Prostate gland (tissue), 2 donors: ENCODE results near the gene BCAS3. TPM values are rescaled to one million over a fixed set of nuclear protein-coding genes. Genes with fewer than 3 reads are reported as not detected.

Experiments
- DNase-seq: peaks from one replicate; pipeline ENCODE4 v3.0.0-alpha.2; 2019; ENCODE audit warnings: low spot score
- H3K27ac ChIP-seq, 2 donors: fragments of 200-600 bp; sonication (generic); 2 replicates each; pipeline ENCODE4 v1.5.1; 2017 to 2019
- H3K27me3 ChIP-seq: fragments of 200-600 bp; sonication (generic); replicated peaks from 2 replicates; pipeline ENCODE4 v1.5.1; 2019; ENCODE audit not compliant: insufficient read depth
- H3K36me3 ChIP-seq, 2 donors: fragments of 200-600 bp; sonication (generic); 1 replicate in 1 of 2; 2 replicates in 1 of 2; pipeline versions ENCODE4 v1.5.1 to v1.8.1; 2017 to 2019
- H3K4me1 ChIP-seq: fragments of 200-600 bp; sonication (generic); replicated peaks from 2 replicates; pipeline ENCODE4 v1.5.1; 2019
- H3K4me3 ChIP-seq, 2 donors: fragments of 200-600 bp; sonication (generic); 2 replicates each; pipeline ENCODE4 v1.5.1; 2017 to 2019
- H3K9me3 ChIP-seq: fragments of 200-600 bp; sonication (generic); 2 replicates; pipeline ENCODE4 v1.5.1; 2017
- POLR2A ChIP-seq: fragments of 450-650 bp; IDR thresholded peaks from one replicate; pipeline ENCODE4 v1.6.1; 2016; ENCODE audit warnings: antibody characterized with exemption, mild to moderate bottlenecking
- POLR2AphosphoS5 ChIP-seq: sonication (generic); formaldehyde crosslinking; IDR thresholded peaks from one replicate; pipeline ENCODE4 v1.6.1; 2017; ENCODE audit warnings: antibody characterized with exemption
- WGBS: methylation state at CpG from one replicate; pipeline ENCODE4 v1.1.5; 2018; 5-methylcytosine and 5-hydroxymethylcytosine counted together
- intact Hi-C: fragments of 100-400 bp; cut with DNase I; formaldehyde crosslinking; loops from one replicate; pipeline ENCODE4 v1.14.2; 2022
- total RNA-seq, 2 donors: library from RNA; depleted of rRNA; stranded (reverse); fragments of >200 nt; gene quantifications; one replicate each; pipeline ENCODE4 v1.1.0, GENCODE V29; 2016
- TF ChIP-seq, protein P1 (sequence below), 4 experiments: fragments of 200-600 bp in 2 of 4; fragments of 450-650 bp in 2 of 4; sonication (generic) in 2 of 4; IDR thresholded peaks; 1 replicate in 3 of 4; 2 replicates in 1 of 4; pipeline ENCODE4 v1.5.1; 2016 to 2019; ENCODE audit warnings: antibody characterized with exemption in 4 of 4, mild to moderate bottlenecking in 2 of 4, moderate library complexity in 2 of 4

The BCAS3 gene
- total RNA-seq, 2 donors from 2014 or later, result 57.8 to 93.9 TPM

GRCh38 chr17:61280338-61280737, 602.7 kb downstream of the BCAS3 start:
- Histone ChIP-seq H3K4me1 (no peaks in the 10 kb centered on the region), H3K27me3 (no peaks in the 10 kb centered on the region), H3K36me3 (no peaks in the 10 kb centered on the region), H3K4me3 (no peak overlapping the region), H3K27ac (no peak overlapping the region), H3K9me3 (no peaks in the 10 kb centered on the region)
- TF ChIP-seq, protein P1, sequence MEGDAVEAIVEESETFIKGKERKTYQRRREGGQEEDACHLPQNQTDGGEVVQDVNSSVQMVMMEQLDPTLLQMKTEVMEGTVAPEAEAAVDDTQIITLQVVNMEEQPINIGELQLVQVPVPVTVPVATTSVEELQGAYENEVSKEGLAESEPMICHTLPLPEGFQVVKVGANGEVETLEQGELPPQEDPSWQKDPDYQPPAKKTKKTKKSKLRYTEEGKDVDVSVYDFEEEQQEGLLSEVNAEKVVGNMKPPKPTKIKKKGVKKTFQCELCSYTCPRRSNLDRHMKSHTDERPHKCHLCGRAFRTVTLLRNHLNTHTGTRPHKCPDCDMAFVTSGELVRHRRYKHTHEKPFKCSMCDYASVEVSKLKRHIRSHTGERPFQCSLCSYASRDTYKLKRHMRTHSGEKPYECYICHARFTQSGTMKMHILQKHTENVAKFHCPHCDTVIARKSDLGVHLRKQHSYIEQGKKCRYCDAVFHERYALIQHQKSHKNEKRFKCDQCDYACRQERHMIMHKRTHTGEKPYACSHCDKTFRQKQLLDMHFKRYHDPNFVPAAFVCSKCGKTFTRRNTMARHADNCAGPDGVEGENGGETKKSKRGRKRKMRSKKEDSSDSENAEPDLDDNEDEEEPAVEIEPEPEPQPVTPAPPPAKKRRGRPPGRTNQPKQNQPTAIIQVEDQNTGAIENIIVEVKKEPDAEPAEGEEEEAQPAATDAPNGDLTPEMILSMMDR (IDR thresholded peaks at IDR 0.05), result no peak
- no peak for TF ChIP-seq POLR2A
- no peak for TF ChIP-seq POLR2AphosphoS5
- intact Hi-C loops, result no loop called here
- no peak for DNase-seq

GRCh38 chr17:61280851-61281250, 603.2 kb downstream of the BCAS3 start:
- Histone ChIP-seq H3K4me3 (no peak overlapping the region), H3K4me1 (no peaks in the 10 kb centered on the region), H3K36me3 (no peaks in the 10 kb centered on the region), H3K27ac (no peak overlapping the region), H3K9me3 (no peaks in the 10 kb centered on the region), H3K27me3 (no peaks in the 10 kb centered on the region)
- TF ChIP-seq, protein P1 (IDR thresholded peaks at IDR 0.05), result no peak
- TF ChIP-seq POLR2A, result no peak
- no peak for TF ChIP-seq POLR2AphosphoS5
- DNase-seq, result no peak
- WGBS, result 92% methylated on average over 3 of the region's 3 CpGs
- intact Hi-C loops, result no loop called here

GRCh38 chr17:61282377-61282776, 604.7 kb downstream of the BCAS3 start:
- TF ChIP-seq POLR2A (no peak), POLR2AphosphoS5 (no peak)
- TF ChIP-seq, protein P1 (IDR thresholded peaks at IDR 0.05), result no peak
- DNase-seq, result no peak
- WGBS, result 54% methylated on average over 3 of the region's 3 CpGs
- Histone ChIP-seq H3K36me3 (no peaks in the 10 kb centered on the region), H3K27ac (no peak overlapping the region), H3K27me3 (no peaks in the 10 kb centered on the region), H3K4me1 (no peaks in the 10 kb centered on the region), H3K4me3 (no peak overlapping the region), H3K9me3 (no peaks in the 10 kb centered on the region)
- intact Hi-C loops, result no loop called here

DNA sequence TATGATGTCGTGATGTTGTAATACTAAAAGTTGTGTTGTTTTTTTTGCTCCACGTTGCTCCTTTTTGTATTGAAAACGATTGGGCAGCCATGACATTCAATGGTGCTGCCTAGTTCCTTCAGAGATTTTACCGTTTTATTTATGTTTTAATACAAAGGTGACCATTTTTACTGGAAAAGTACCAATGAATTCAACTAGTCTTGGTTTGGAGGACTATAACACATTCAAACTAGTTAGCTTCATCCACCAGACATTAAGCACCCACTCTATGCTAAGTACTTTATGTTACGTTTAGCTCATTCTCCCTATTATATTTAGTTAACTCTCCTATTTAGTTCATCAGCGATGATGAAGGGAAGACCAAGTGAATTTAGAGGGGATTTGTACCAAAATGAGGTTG, 605.4 kb downstream of the BCAS3 start:
- intact Hi-C loops, result no loop called here
- WGBS, result 96% methylated on average over 6 of the region's 6 CpGs

GRCh38 chr17:61284174-61284573, 606.5 kb downstream of the BCAS3 start:
- TF ChIP-seq POLR2A (no peak), POLR2AphosphoS5 (no peak)
- TF ChIP-seq, protein P1 (IDR thresholded peaks at IDR 0.05), result no peak
- WGBS, result 94% methylated on average over 10 of the region's 10 CpGs
- DNase-seq, result no peak
- Histone ChIP-seq H3K27me3 (no peaks in the 10 kb centered on the region), H3K27ac (no peak overlapping the region), H3K9me3 (no peaks in the 10 kb centered on the region), H3K36me3 (no peaks in the 10 kb centered on the region), H3K4me3 (no peak overlapping the region), H3K4me1 (no peaks in the 10 kb centered on the region)
- intact Hi-C loops, result no loop called here

More for the DNA sequence above, 605.4 kb downstream of the BCAS3 start:
- H3K9me3 ChIP-seq, result no peaks in the 10 kb centered on the region
- H3K36me3 ChIP-seq, result no peaks in the 10 kb centered on the region
- no peak overlapping the region for H3K27ac ChIP-seq
- DNase-seq, result no peak
- H3K4me1 ChIP-seq, result no peaks in the 10 kb centered on the region
- TF ChIP-seq POLR2A (no peak), POLR2AphosphoS5 (no peak)
- TF ChIP-seq, protein P1 (IDR thresholded peaks at IDR 0.05), result no peak
- no peaks in the 10 kb centered on the region for H3K27me3 ChIP-seq
- no peak overlapping the region for H3K4me3 ChIP-seq
